Kidney (tissue), 14 donors: Measurements from ENCODE around the gene NEURL1. TPM values are rescaled to one million over a fixed set of nuclear protein-coding genes. Genes with fewer than 3 reads are reported as not detected.
A peak's percentile ranks its signal among the peaks of the same experiment; 100 is the strongest.
"Not testable (repeated sequence)": the region's sequence is repeated elsewhere in the genome, so short reads cannot be mapped to it uniquely, and the experiment has no call there.

Source experiments
- DNase-seq, 5 donors: peaks; one replicate each; pipeline ENCODE4 v3.0.0-alpha.2; 2013 to 2020
- FAIRE-seq: peaks from 2 replicates; lab custom pipeline; 2012; peaks lifted over from hg19 to GRCh38; lab: Jason Lieb, UNC
- H3K27ac ChIP-seq, 2 donors: one replicate each; pipeline ENCODE4 v1.7.0; 2013; ENCODE audit warnings: low read depth in 2 of 2, low read length in 2 of 2, inconsistent platforms in 1 of 2
- H3K27me3 ChIP-seq: one replicate; pipeline ENCODE4 v1.7.1; 2013; ENCODE audit warnings: low read length, inconsistent platforms; ENCODE audit not compliant: control insufficient read depth, insufficient read depth
- H3K36me3 ChIP-seq, 3 donors: one replicate each; pipeline versions ENCODE4 v1.7.0 to v1.7.1; 2013; ENCODE audit warnings: low read length in 3 of 3, control low read depth in 1 of 3, inconsistent platforms in 1 of 3; ENCODE audit not compliant: insufficient read depth in 3 of 3, control insufficient read depth in 2 of 3
- H3K4me1 ChIP-seq, 3 donors: one replicate each; pipeline versions ENCODE4 v1.7.0 to v1.7.1; 2013; ENCODE audit warnings: low read length in 3 of 3, inconsistent platforms in 1 of 3, low read depth in 1 of 3; ENCODE audit not compliant: control insufficient read depth in 2 of 3, insufficient read depth in 2 of 3
- H3K4me3 ChIP-seq, 3 donors: one replicate each; pipeline versions ENCODE4 v1.7.0 to v1.8.1; 2013; ENCODE audit warnings: low read length in 3 of 3, control low read depth in 1 of 3, inconsistent platforms in 1 of 3
- H3K9ac ChIP-seq, 3 donors: one replicate each; pipeline versions ENCODE4 v1.7.0 to v1.7.1; 2013; ENCODE audit warnings: low read length in 3 of 3, control low read depth in 1 of 3, inconsistent platforms in 1 of 3
- H3K9me3 ChIP-seq, 3 donors: one replicate each; pipeline versions ENCODE4 v1.7.0 to v1.7.1; 2013; ENCODE audit warnings: low read length in 3 of 3, control low read depth in 1 of 3, inconsistent platforms in 1 of 3; ENCODE audit not compliant: control insufficient read depth in 2 of 3, insufficient read depth in 1 of 3
- CTCF ChIP-seq: IDR thresholded peaks from 3 replicates; pipeline ENCODE4 v1.5.1; 2012; ENCODE audit warnings: mild to moderate bottlenecking, moderate library complexity, borderline replicate concordance; ENCODE audit not compliant: insufficient read depth; ENCODE audit errors: extremely low read depth
- intact Hi-C: fragments of 100-400 bp; cut with DNase I; formaldehyde crosslinking; loops from one replicate; pipeline ENCODE4 v1.11.1; 2022
- polyA plus RNA-seq: library from polyadenylated mRNA; stranded (reverse); fragments of 350-450 nt; fragmentation: Illumina TruSeq; extraction: RNeasy Lipid Tissue Mini Kit (QIAGEN cat#74804); gene quantifications from one replicate; pipeline ENCODE4 v1.2.3, GENCODE V29; 2014; ENCODE audit warnings: low read depth, low replicate concordance; ENCODE audit not compliant: insufficient read depth
- total RNA-seq: library from RNA; stranded (reverse); fragmentation: NEBNext Ultra II Directional; extraction: Animal tissue kit (Norgen Biotek cat#: 25700); gene quantifications from one replicate; pipeline ENCODE4 v1.2.1, GENCODE V29; 2021
- donor health status: control.
- donor health status: control.
- donor health status: control.
- donor health status: control.
- donor health status: control.
- donor health status: DM: yes; HTN: yes; CAD: no.
- donor health status: Normal renal cell carcinoma (clear cell type).

The NEURL1 gene
- total and polyA plus RNA-seq, 2 donors from 2014 or later: 1.2 TPM

DNA sequence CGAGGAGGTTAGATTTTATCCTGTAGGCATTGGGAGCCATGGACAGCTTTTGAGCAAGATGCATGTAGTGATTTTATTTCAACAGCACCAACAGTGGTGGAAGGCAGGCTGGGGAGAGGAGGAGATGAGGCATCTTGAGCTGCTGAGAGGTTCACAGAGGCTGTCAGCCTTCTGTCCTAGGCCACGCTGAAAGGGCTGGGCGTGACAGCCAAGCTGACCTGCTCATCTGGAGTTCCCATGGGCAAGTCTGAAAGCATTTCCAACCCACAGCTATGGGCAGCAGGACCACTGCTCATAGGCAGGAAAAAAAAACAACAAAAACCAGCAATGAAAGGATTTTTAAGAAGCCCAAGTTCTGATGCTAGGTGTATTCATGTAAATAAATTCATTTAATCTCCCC lies 7.7 kb downstream of the NEURL1 start:
- no peak overlapping the region for H3K4me3 ChIP-seq
- intact Hi-C loops: no loop called here
- TF ChIP-seq CTCF: no peak
- DNase-seq: peak in 2 of 5 donors; percentile 8 to 20
- peaks cover 3% of the 10 kb centered on the region for H3K27me3 ChIP-seq
- H3K36me3 ChIP-seq: no peaks in the 10 kb centered on the region
- H3K9ac ChIP-seq: no peak overlapping the region
- H3K9me3 ChIP-seq: no peaks in the 10 kb centered on the region
- FAIRE-seq: no peak
- no peak overlapping the region for H3K27ac ChIP-seq
- H3K4me1 ChIP-seq: no peaks in the 10 kb centered on the region

DNA sequence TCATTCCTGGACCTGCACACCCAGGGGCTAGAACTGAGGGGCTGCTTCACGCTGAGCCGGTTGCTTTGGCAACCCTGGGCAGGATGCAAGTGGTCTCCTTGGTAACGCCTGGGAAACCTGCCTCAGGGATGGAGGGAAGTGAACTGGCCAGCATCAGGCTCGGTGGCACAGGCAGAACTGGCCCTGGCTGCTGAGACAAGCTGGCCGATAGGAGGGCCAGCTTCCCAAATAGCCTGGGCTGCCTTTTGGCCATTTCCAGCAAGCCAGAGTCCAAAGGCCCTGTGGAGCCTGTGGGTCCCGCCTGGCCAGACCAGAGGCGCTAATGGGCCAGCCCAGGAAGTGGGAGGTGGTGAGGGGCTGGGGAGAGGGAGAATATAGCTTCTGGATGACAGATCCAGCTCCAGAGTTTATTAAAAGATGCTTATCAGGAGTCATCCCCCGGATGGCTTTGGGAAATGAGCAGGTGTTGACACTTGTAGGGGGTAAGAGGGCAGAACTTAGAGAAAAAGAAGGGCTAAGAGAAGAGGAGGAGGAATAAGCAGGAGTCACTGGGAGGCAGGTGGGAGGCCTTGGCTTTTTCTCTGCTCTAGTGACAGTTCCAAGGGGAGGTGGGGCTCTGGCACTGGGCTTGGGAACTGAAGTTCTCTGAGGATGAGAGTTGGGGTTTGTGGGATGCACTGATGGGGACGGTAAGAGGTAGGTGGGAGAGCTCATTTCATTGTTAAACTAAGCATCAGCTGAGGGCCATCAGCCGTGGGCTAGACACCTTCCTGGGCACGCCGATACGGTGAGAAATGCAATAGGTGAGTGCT lies 9.6 kb downstream of the NEURL1 start:
- Histone ChIP-seq H3K4me1 (no peaks in the 10 kb centered on the region), H3K27ac (no peak overlapping the region), H3K9ac (no peak overlapping the region), H3K27me3 (peaks cover 3% of the 10 kb centered on the region), H3K36me3 (no peaks in the 10 kb centered on the region), H3K9me3 (no peaks in the 10 kb centered on the region), H3K4me3 (no peak overlapping the region)
- peak in 1 of 5 donors; percentile 45 for DNase-seq
- FAIRE-seq: no peak
- TF ChIP-seq CTCF: no peak
- intact Hi-C loops: no loop called here

- H3K4me1 ChIP-seq, FAIRE-seq, H3K36me3 ChIP-seq, H3K4me3 ChIP-seq, H3K9me3 ChIP-seq, H3K27ac ChIP-seq, intact Hi-C loops, H3K27me3 ChIP-seq, H3K9ac ChIP-seq: not testable (repeated sequence)
- peak in 1 of 5 donors; percentile 49 for DNase-seq
Measured at GRCh38 chr10:103503777-103504176, 10.3 kb downstream of the NEURL1 start.

DNA sequence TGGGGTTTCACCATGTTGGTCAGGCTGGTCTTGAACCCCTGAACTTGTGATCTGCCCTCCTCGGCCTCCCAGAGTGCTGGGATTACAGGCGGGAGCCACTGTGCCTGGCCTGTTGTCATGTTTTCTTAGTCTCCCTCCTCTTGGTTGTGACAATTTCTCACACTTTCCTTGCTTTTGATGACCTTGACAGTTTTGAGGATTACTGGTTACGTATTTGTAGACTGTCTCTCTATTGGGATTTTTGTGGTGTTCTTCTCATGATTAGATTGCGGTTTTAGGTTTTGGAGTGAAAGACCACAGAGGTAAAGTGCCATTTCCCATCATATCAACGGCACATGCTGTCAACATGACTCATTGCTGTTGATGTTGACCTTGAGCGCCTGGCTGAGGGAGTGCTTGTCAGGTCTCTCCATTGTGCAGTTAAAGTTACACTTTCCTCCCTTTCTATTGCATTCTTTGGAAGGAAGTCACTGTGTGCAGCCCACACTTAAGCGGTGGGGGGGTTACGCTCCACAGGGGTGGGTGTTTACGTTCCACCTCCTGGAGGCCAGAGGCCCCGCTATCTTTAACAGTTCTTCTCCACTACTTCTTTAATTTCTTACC lies 10.8 kb downstream of the NEURL1 start:
- H3K27ac ChIP-seq: no peak overlapping the region
- no peaks in the 10 kb centered on the region for H3K36me3 ChIP-seq
- intact Hi-C loops: no loop called here
- peak; percentile 65 to 92 (median 85) for DNase-seq
- no peak for TF ChIP-seq CTCF
- H3K9me3 ChIP-seq: no peaks in the 10 kb centered on the region
- no peaks in the 10 kb centered on the region for H3K4me1 ChIP-seq
- H3K27me3 ChIP-seq: peaks cover 3% of the 10 kb centered on the region
- H3K4me3 ChIP-seq: no peak overlapping the region
- FAIRE-seq: no peak
- H3K9ac ChIP-seq: no peak overlapping the region
